ENCODE results near the gene CDH26.

- no peak for TF ChIP-seq CTCF (IDR thresholded peaks at IDR 0.05 in 4 of 5, conservative IDR thresholded peaks at IDR 0.05 in 1 of 5)
- no peak for TF ChIP-seq POLR2A (IDR thresholded peaks at IDR 0.05)
Observed at GRCh38 chr20:60006261-60006660, 48.0 kb downstream of the CDH26 start.
